ENCODE measurements around the gene ALDH3A2. TPM values are rescaled to one million over a fixed set of nuclear protein-coding genes. Genes with fewer than 3 reads are reported as not detected.
"Not testable (repeated sequence)": the region's sequence is repeated elsewhere in the genome, so short reads cannot be mapped to it uniquely, and the experiment has no call there.

ALDH3A2 gene
- polyA plus RNA-seq, 1 donor: 85.0 TPM

DNA sequence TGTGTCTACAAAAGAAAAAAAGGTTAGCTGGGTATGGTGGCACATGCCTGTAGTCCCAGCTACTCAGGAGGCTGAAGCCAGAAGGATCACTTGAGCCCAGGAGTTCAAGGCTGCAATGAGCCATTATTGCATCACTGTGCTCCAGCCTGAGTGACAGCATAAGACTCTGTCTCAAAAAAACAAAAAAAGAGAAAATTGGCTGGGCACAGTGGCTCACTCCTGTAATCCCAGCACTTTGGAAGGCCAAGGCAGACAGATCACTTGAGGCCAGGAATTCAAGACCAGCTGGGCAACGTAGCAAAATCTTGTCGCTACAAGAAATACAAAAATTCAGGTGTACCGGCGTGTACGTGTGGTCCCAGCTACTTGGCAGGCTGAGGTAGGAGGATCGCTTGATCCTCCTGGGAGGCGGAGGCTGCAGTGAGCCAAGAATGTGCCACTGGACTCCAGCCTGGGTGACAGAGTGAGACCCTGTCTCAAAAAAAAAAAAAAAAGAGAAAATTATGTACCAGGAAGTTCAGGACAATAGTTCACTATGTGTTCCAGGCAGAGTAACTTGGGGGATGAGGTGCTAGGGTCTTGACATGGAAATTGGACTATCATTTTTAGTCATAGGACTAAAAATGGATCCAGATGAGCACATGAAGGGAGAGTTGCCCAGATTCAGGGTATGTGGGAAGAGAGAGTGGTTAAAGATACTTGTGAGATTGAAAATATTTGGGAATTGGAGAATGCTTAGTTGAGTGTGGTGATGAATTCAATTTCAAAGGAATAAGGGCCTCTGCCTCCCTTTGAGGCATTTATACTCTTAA is 11.0 kb downstream of the ALDH3A2 start:
- Histone ChIP-seq H3K36me3 (ENCODE audit: control insufficient read depth, insufficient read depth, low read length) (peaks cover 64% of the 10 kb centered on the region), H3K27me3 (ENCODE audit: control insufficient read depth, insufficient read depth, low read length) (no peaks in the 10 kb centered on the region), H3K27ac (ENCODE audit: low read length) (no peak overlapping the region), H3K4me1 (ENCODE audit: control insufficient read depth, insufficient read depth, low read length) (no peaks in the 10 kb centered on the region), H3K9me3 (ENCODE audit: control insufficient read depth, low read depth, low read length) (peaks cover under 1% of the 10 kb centered on the region), H3K4me3 (ENCODE audit: low read length) (no peak overlapping the region)
- DNase-seq: no peak
- WGBS (ENCODE audit: insufficient coverage, low lambda C conversion rate): 100% methylated on average over 2 of the region's 7 CpGs

DNA sequence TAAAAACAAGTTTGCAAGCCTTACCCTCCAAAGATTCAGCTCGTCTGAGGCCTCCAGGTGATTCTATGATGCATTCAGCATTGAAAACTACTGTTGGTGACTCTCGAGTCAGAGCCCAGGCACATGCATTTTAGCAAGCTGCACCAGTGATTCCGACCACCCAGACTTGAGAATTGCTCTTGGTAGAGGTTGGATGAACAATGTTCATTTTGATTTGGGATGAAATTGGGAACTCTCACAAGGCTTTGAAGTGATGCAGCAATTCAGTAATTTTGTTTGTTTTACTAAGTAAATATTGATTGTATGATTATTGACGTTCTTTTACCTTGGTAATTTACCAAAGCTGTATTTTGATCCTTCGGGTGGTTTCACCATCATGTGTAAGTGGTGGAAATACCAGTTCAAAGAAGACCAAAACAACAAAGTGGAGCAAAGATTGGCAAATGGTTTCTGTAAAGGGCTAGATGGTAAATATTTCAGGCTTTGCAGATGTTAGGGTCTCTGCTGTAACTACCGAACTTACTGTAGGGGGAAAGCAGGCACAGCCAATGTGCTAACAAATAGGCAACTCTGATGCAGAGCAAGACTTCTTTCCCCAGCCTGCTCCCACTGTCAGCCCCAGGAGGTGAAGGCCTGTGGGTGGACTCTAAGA is 11.8 kb downstream of the ALDH3A2 start:
- no peak overlapping the region for H3K27ac ChIP-seq (ENCODE audit: low read length)
- H3K36me3 ChIP-seq (ENCODE audit: control insufficient read depth, insufficient read depth, low read length): peaks cover 65% of the 10 kb centered on the region
- H3K4me3 ChIP-seq (ENCODE audit: low read length): no peak overlapping the region
- no peaks in the 10 kb centered on the region for H3K4me1 ChIP-seq (ENCODE audit: control insufficient read depth, insufficient read depth, low read length)
- WGBS (ENCODE audit: insufficient coverage, low lambda C conversion rate): 17% methylated on average over 2 of the region's 6 CpGs
- H3K27me3 ChIP-seq (ENCODE audit: control insufficient read depth, insufficient read depth, low read length): no peaks in the 10 kb centered on the region
- no peak for DNase-seq
- H3K9me3 ChIP-seq (ENCODE audit: control insufficient read depth, low read depth, low read length): no peaks in the 10 kb centered on the region

DNA sequence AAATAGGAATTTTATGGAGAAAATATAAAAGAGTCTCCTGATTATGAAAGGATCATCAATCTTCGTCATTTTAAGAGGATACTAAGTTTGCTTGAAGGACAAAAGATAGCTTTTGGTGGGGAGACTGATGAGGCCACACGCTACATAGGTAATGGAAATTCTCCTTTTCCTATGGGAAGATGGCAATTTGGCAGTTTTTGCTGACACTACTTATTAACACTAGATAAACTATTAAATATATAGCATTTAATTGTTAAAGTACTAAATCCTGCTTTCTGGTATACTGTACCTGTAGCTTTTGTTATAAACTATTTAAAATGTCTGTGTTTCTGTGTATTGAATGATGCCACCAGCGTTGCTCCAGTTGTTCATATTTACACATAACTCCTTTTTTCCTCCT is 12.6 kb downstream of the ALDH3A2 start:
- no peaks in the 10 kb centered on the region for H3K9me3 ChIP-seq (ENCODE audit: control insufficient read depth, low read depth, low read length)
- no peak for DNase-seq
- no peak overlapping the region for H3K27ac ChIP-seq (ENCODE audit: low read length)
- no peaks in the 10 kb centered on the region for H3K27me3 ChIP-seq (ENCODE audit: control insufficient read depth, insufficient read depth, low read length)
- WGBS (ENCODE audit: insufficient coverage, low lambda C conversion rate): 100% methylated on average over 1 of the region's 3 CpGs
- H3K36me3 ChIP-seq (ENCODE audit: control insufficient read depth, insufficient read depth, low read length): peaks cover 65% of the 10 kb centered on the region
- no peaks in the 10 kb centered on the region for H3K4me1 ChIP-seq (ENCODE audit: control insufficient read depth, insufficient read depth, low read length)
- H3K4me3 ChIP-seq (ENCODE audit: low read length): no peak overlapping the region

DNA sequence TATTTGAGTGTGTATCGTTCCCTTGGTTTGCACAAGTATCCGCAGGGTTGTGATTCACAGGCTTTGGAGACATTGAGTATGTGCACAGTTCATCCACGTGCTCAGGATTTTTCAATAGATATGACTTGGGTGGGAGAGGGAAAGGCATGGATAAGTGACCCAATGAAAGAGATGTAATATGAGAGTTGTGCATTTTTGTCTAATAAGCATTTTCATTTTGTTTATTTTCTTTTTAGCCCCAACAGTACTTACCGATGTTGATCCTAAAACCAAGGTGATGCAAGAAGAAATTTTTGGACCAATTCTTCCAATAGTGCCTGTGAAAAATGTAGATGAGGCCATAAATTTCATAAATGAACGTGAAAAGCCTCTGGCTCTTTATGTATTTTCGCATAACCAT is 14.5 kb downstream of the ALDH3A2 start:
- 100% methylated on average over 2 of the region's 6 CpGs for WGBS (ENCODE audit: insufficient coverage, low lambda C conversion rate)
- H3K4me1 ChIP-seq (ENCODE audit: control insufficient read depth, insufficient read depth, low read length): no peaks in the 10 kb centered on the region
- H3K9me3 ChIP-seq (ENCODE audit: control insufficient read depth, low read depth, low read length): no peaks in the 10 kb centered on the region
- H3K27me3 ChIP-seq (ENCODE audit: control insufficient read depth, insufficient read depth, low read length): no peaks in the 10 kb centered on the region
- H3K4me3 ChIP-seq (ENCODE audit: low read length): no peak overlapping the region
- DNase-seq: no peak
- peaks cover 53% of the 10 kb centered on the region for H3K36me3 ChIP-seq (ENCODE audit: control insufficient read depth, insufficient read depth, low read length)
- no peak overlapping the region for H3K27ac ChIP-seq (ENCODE audit: low read length)

DNA sequence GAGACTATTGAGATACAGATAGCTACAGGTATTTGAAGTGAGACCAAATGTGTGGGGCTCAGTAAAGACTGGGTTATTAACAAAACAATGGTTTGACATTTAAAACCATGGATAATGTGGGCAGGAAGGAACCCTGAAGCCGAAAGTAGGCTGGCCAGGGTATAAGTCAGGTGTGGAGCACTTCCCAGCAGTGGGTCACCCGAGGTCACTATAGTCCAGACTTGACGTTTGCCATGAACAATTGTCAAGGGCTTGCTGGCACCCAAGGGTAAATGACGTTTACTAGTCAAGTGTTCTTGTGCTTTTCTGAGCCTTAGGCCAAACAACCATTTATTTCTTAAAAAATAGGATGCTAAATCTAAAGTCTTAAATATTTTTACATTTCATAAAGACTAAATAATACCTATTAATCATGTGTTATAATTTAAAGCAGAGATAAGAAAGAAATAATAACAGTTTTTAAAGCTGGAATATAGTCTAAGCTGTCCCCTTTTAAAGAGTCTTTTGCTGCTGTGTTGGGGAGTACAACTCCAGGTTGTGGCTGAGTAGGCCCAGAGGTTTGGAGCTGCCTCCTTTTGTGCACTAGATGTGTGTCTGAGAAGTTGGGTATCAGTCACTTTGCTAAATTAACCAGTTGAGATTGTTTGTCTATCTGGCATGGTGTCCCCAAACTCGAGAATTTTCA is 15.7 kb downstream of the ALDH3A2 start:
- Histone ChIP-seq H3K36me3 (ENCODE audit: control insufficient read depth, insufficient read depth, low read length) (peaks cover 54% of the 10 kb centered on the region), H3K4me3 (ENCODE audit: low read length) (no peak overlapping the region), H3K27ac (ENCODE audit: low read length) (no peak overlapping the region), H3K9me3 (ENCODE audit: control insufficient read depth, low read depth, low read length) (no peaks in the 10 kb centered on the region), H3K4me1 (ENCODE audit: control insufficient read depth, insufficient read depth, low read length) (no peaks in the 10 kb centered on the region), H3K27me3 (ENCODE audit: control insufficient read depth, insufficient read depth, low read length) (no peaks in the 10 kb centered on the region)
- DNase-seq: no peak
- WGBS (ENCODE audit: insufficient coverage, low lambda C conversion rate): no CpG with 5 or more reads among the region's 5 CpGs

DNA sequence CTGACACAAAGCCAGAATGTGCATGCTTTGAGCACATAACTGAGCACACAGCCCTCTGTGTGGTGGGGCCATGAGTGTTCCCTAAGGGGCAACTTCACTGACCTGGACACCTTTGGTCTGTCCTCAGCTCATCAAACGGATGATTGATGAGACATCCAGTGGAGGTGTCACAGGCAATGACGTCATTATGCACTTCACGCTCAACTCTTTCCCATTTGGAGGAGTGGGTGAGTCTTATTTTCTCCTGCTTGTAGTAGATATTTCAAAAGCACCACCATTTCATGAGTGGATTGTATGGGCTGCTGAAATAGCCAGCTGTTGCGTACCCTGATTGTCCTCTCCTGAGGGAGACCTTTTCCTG is 16.2 kb downstream of the ALDH3A2 start:
- H3K27ac ChIP-seq (ENCODE audit: low read length): no peak overlapping the region
- no peaks in the 10 kb centered on the region for H3K4me1 ChIP-seq (ENCODE audit: control insufficient read depth, insufficient read depth, low read length)
- no peaks in the 10 kb centered on the region for H3K9me3 ChIP-seq (ENCODE audit: control insufficient read depth, low read depth, low read length)
- H3K27me3 ChIP-seq (ENCODE audit: control insufficient read depth, insufficient read depth, low read length): no peaks in the 10 kb centered on the region
- H3K36me3 ChIP-seq (ENCODE audit: control insufficient read depth, insufficient read depth, low read length): peaks cover 59% of the 10 kb centered on the region
- DNase-seq: no peak
- no CpG with 5 or more reads among the region's 4 CpGs for WGBS (ENCODE audit: insufficient coverage, low lambda C conversion rate)
- no peak overlapping the region for H3K4me3 ChIP-seq (ENCODE audit: low read length)

DNA sequence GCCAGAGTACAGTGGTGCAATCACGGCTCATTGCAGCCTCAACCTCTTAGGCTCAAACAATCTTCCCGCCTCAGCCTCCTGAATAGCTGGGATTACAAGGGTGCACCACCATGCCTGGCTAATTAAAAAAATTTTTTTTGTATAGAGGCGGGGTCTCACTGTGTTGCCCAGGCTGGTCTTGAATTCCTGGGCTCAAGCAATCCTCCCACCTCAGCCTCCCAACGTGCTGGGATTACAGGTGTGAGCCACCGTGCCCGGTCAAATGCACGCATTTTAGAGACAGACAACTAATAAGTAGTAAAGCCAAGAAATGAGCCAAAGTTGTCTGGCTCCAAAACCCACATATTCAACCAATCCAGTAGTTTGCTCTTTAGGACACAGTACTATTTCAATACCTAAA is 21.1 kb downstream of the ALDH3A2 start:
- 100% methylated on average over 1 of the region's 7 CpGs for WGBS (ENCODE audit: insufficient coverage, low lambda C conversion rate)
- Histone ChIP-seq H3K4me1 (ENCODE audit: control insufficient read depth, insufficient read depth, low read length) (peaks cover 27% of the 10 kb centered on the region), H3K36me3 (ENCODE audit: control insufficient read depth, insufficient read depth, low read length) (peaks cover 28% of the 10 kb centered on the region)
- not testable (repeated sequence) for H3K27ac ChIP-seq (ENCODE audit: low read length); DNase-seq; H3K27me3 ChIP-seq (ENCODE audit: control insufficient read depth, insufficient read depth, low read length); H3K4me3 ChIP-seq (ENCODE audit: low read length); H3K9me3 ChIP-seq (ENCODE audit: control insufficient read depth, low read depth, low read length)

DNA sequence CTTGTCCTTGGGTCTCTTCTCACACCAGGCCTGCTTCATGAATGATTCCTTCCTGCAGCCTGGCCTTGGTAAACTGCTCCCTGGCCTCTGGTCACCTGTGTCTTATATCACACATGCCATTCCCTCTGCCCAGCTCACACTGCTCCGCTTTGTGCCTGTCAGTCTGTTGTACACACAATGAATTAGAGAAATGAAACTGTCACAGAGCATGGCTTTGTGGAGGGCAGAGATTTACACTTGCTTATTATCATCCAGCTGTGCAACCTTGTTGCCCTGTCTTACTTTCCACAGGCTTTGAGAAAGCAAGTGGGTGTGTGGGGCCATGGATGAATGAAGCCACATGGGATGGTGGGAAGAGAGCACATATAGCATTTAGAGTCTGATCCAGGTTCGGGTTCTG is 22.4 kb downstream of the ALDH3A2 start:
- peak overlapping the region; percentile 86 for H3K27ac ChIP-seq (ENCODE audit: low read length)

DNA sequence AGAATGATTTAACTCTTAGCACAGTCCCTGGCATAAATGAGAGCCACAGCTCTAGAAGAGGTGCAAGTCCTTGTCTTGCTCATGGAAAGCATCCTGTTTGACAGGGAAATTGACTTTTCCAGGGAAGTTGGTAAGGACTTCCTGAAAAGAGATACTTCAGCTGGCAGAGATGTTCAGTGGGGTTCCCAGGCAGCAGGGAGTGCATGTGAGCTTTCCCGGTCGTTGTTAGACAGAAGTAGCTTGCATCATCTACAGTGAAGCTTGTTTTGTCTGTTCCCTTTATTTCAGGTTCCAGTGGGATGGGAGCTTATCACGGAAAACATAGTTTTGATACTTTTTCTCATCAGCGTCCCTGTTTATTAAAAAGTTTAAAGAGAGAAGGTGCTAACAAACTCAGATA is 22.9 kb downstream of the ALDH3A2 start:
- Histone ChIP-seq H3K36me3 (ENCODE audit: control insufficient read depth, insufficient read depth, low read length) (peaks cover 19% of the 10 kb centered on the region), H3K27ac (ENCODE audit: low read length) (peak overlapping the region; percentile 86), H3K9me3 (ENCODE audit: control insufficient read depth, low read depth, low read length) (no peaks in the 10 kb centered on the region), H3K4me1 (ENCODE audit: control insufficient read depth, insufficient read depth, low read length) (peaks cover 27% of the 10 kb centered on the region), H3K27me3 (ENCODE audit: control insufficient read depth, insufficient read depth, low read length) (no peaks in the 10 kb centered on the region), H3K4me3 (ENCODE audit: low read length) (no peak overlapping the region)
- no CpG with 5 or more reads among the region's 4 CpGs for WGBS (ENCODE audit: insufficient coverage, low lambda C conversion rate)
- DNase-seq: no peak

More for the DNA sequence above, 22.4 kb downstream of the ALDH3A2 start:
- no peak overlapping the region for H3K4me3 ChIP-seq (ENCODE audit: low read length)
- DNase-seq: no peak
- WGBS (ENCODE audit: insufficient coverage, low lambda C conversion rate): no CpG with 5 or more reads among the region's 2 CpGs
- H3K27me3 ChIP-seq (ENCODE audit: control insufficient read depth, insufficient read depth, low read length): no peaks in the 10 kb centered on the region
- H3K4me1 ChIP-seq (ENCODE audit: control insufficient read depth, insufficient read depth, low read length): peaks cover 27% of the 10 kb centered on the region
- H3K36me3 ChIP-seq (ENCODE audit: control insufficient read depth, insufficient read depth, low read length): peaks cover 18% of the 10 kb centered on the region
- H3K9me3 ChIP-seq (ENCODE audit: control insufficient read depth, low read depth, low read length): no peaks in the 10 kb centered on the region

DNA sequence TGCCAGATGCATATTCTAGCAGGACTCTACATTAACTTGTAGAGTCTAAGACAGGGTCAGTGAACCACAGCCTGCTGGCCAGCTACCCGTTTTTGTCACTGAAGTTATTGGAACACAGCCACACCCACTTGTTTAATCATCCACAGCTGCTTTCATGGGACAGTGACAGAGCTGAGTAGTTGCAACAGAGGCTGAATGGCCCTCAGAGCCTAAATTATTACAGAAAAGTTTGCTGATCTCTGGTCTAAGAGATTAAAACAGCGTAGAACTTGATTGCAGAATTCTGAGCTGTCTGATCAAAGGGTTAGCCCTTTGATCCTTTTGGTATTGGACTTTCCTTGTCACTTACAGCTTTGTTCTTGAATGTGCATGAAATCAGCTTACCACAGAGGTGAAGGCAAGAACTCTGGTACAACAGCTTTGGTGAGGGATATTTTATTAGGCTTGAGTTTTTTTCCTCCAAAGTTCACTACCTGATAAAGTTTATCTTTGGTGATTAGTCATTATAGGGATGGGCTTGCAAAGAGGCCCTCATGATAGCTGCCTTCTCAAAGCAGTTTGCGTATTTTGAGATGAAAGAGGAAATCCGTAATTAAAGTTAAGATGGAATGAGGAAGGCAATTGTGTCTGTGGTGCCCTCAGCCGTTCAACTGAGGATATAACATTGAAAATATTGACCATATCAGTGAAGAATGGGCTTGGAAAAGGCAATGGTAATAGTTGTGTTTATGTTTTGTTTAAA is 23.6 kb downstream of the ALDH3A2 start:
- peaks cover 27% of the 10 kb centered on the region for H3K4me1 ChIP-seq (ENCODE audit: control insufficient read depth, insufficient read depth, low read length)
- no peaks in the 10 kb centered on the region for H3K27me3 ChIP-seq (ENCODE audit: control insufficient read depth, insufficient read depth, low read length)
- 0% methylated on average over 2 of the region's 5 CpGs for WGBS (ENCODE audit: insufficient coverage, low lambda C conversion rate)
- peak overlapping the region; percentile 86 for H3K27ac ChIP-seq (ENCODE audit: low read length)
- peak; percentile 88 to 96 for DNase-seq
- peaks cover 25% of the 10 kb centered on the region for H3K36me3 ChIP-seq (ENCODE audit: control insufficient read depth, insufficient read depth, low read length)
- no peaks in the 10 kb centered on the region for H3K9me3 ChIP-seq (ENCODE audit: control insufficient read depth, low read depth, low read length)
- no peak overlapping the region for H3K4me3 ChIP-seq (ENCODE audit: low read length)
